GM12878 (cell line): Measurements from ENCODE around the gene NKD2.

ENCODE experiments used
- BACH1 ChIP-seq: fragments of 450-650 bp; IDR thresholded peaks from 2 replicates; pipeline ENCODE4 v1.6.1; 2017; ENCODE audit warnings: mild to moderate bottlenecking, borderline replicate concordance
- CHD2 ChIP-seq: IDR thresholded peaks from 2 replicates; pipeline ENCODE4 v1.6.1; 2011; ENCODE audit warnings: low read depth, low read length, improper control_type of control experiment, borderline replicate concordance
- EP300 ChIP-seq, 2 experiments: fragments of 150-350 bp in 1 of 2; IDR thresholded peaks; 2 replicates each; pipeline ENCODE4 v1.6.1; 2011 to 2012; ENCODE audit warnings: low read depth in 2 of 2, low read length in 2 of 2, borderline replicate concordance in 1 of 2, improper control_type of control experiment in 1 of 2, inconsistent platforms in 1 of 2; ENCODE audit not compliant: control insufficient read depth in 1 of 2
- ESRRA ChIP-seq: IDR thresholded peaks from 2 replicates; pipeline ENCODE4 v1.6.1; 2012; ENCODE audit warnings: mild to moderate bottlenecking, low read length, improper control_type of control experiment
- HDAC6 ChIP-seq: fragments of 200-600 bp; sonication (generic); IDR thresholded peaks from one replicate; pipeline ENCODE4 v1.8.0; 2017; ENCODE audit warnings: antibody characterized with exemption; ENCODE audit not compliant: unreplicated experiment
- JUNB ChIP-seq: IDR thresholded peaks from 2 replicates; pipeline ENCODE4 v1.6.1; 2016; ENCODE audit warnings: antibody characterized with exemption, mild to moderate bottlenecking
- POLR2AphosphoS2 ChIP-seq: IDR thresholded peaks from 2 replicates; pipeline ENCODE4 v1.6.1; 2011; ENCODE audit warnings: low read depth, mild to moderate bottlenecking, low read length, improper control_type of control experiment, moderate library complexity
- POLR2AphosphoS5 ChIP-seq: IDR thresholded peaks from 2 replicates; pipeline ENCODE4 v1.6.1; 2011; ENCODE audit warnings: mild to moderate bottlenecking, low read length, inconsistent platforms
- RFX5 ChIP-seq: IDR thresholded peaks from 2 replicates; pipeline ENCODE4 v1.6.1; 2011; ENCODE audit warnings: low read depth, low read length, improper control_type of control experiment
- SIN3A ChIP-seq: IDR thresholded peaks from 2 replicates; pipeline ENCODE4 v1.6.1; 2012; ENCODE audit warnings: low read depth, low read length, improper control_type of control experiment
- TAF1 ChIP-seq: IDR thresholded peaks from 2 replicates; pipeline ENCODE4 v1.6.1; 2011; ENCODE audit warnings: mild to moderate bottlenecking, low read depth, low read length, borderline replicate concordance
- TF ChIP-seq, protein P1 (sequence below), 3 experiments: IDR thresholded peaks in 2 of 3; conservative IDR thresholded peaks in 1 of 3; 2 replicates each; pipeline ENCODE4 v1.5.1; 2011; ENCODE audit warnings: low read depth in 3 of 3, low read length in 3 of 3, mild to moderate bottlenecking in 3 of 3, control low read depth in 2 of 3, moderate library complexity in 2 of 3, inconsistent platforms in 1 of 3, mixed read lengths in 1 of 3; ENCODE audit not compliant: control insufficient read depth in 2 of 3, insufficient read depth in 1 of 3; ENCODE audit errors: extremely low read depth in 1 of 3
- TF ChIP-seq, protein P2 (sequence below): IDR thresholded peaks from 2 replicates; pipeline ENCODE4 v1.6.1; 2011; ENCODE audit warnings: mild to moderate bottlenecking, low read depth, low read length, moderate library complexity; ENCODE audit not compliant: insufficient replicate concordance
- TF ChIP-seq, protein P3 (sequence below): IDR thresholded peaks from 2 replicates; pipeline ENCODE4 v1.6.1; 2011; ENCODE audit warnings: low read depth, low read length, improper control_type of control experiment, borderline replicate concordance

DNA sequence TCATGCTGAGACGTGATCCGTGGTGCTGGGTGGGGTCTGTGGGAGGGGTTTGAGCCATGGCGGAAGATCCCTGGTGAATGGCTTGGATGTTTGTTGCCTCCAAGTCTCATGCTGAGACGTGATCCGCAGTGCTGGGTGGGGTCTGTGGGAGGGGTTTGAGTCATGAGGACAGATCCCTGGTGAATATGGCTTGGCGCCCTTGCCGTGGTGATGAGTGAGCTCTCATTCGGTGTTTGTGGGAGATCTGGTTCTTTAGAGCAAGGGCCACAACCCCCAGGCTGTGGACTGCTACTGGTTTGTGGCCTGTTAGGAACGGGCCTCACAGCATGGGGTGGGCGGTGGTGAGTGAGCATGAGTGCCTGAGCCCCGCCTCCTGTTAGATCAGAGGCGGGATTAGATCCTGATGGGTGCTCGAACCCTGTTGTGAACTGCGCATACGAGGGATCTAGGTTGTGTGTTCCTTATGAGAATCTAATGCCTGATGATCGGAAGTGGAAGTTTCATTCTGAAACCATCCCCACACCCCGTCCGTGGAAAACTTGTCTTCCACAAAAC, 31.2 kb downstream of the NKD2 start:
- TF ChIP-seq POLR2AphosphoS5 (no peak), SIN3A (no peak), EP300 (IDR thresholded peaks at IDR 0.05; ENCODE audit: borderline replicate concordance in 1 of 2, control insufficient read depth in 1 of 2, low read depth in 2 of 2, low read length in 2 of 2) (no peak), JUNB (no peak), POLR2AphosphoS2 (no peak), HDAC6 (no peak), ESRRA (no peak), CHD2 (no peak), RFX5 (no peak), TAF1 (no peak), BACH1 (no peak)
- TF ChIP-seq, protein P1, sequence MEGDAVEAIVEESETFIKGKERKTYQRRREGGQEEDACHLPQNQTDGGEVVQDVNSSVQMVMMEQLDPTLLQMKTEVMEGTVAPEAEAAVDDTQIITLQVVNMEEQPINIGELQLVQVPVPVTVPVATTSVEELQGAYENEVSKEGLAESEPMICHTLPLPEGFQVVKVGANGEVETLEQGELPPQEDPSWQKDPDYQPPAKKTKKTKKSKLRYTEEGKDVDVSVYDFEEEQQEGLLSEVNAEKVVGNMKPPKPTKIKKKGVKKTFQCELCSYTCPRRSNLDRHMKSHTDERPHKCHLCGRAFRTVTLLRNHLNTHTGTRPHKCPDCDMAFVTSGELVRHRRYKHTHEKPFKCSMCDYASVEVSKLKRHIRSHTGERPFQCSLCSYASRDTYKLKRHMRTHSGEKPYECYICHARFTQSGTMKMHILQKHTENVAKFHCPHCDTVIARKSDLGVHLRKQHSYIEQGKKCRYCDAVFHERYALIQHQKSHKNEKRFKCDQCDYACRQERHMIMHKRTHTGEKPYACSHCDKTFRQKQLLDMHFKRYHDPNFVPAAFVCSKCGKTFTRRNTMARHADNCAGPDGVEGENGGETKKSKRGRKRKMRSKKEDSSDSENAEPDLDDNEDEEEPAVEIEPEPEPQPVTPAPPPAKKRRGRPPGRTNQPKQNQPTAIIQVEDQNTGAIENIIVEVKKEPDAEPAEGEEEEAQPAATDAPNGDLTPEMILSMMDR (IDR thresholded peaks at IDR 0.05 in 2 of 3, conservative IDR thresholded peaks at IDR 0.05 in 1 of 3; ENCODE audit: control insufficient read depth in 2 of 3, extremely low read depth in 1 of 3, insufficient read depth in 1 of 3, low read depth in 3 of 3, low read length in 3 of 3), result no peak
- TF ChIP-seq, protein P2, sequence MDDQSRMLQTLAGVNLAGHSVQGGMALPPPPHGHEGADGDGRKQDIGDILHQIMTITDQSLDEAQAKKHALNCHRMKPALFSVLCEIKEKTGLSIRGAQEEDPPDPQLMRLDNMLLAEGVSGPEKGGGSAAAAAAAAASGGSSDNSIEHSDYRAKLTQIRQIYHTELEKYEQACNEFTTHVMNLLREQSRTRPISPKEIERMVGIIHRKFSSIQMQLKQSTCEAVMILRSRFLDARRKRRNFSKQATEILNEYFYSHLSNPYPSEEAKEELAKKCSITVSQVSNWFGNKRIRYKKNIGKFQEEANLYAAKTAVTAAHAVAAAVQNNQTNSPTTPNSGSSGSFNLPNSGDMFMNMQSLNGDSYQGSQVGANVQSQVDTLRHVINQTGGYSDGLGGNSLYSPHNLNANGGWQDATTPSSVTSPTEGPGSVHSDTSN, result no peak
- TF ChIP-seq, protein P3, sequence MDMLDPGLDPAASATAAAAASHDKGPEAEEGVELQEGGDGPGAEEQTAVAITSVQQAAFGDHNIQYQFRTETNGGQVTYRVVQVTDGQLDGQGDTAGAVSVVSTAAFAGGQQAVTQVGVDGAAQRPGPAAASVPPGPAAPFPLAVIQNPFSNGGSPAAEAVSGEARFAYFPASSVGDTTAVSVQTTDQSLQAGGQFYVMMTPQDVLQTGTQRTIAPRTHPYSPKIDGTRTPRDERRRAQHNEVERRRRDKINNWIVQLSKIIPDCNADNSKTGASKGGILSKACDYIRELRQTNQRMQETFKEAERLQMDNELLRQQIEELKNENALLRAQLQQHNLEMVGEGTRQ, result no peak
